Measurements from ENCODE around the gene TPGS1. TPM values are rescaled to one million over a fixed set of nuclear protein-coding genes. Genes with fewer than 3 reads are reported as not detected.

The TPGS1 gene
- 10 to 100 TPM; 20.1 to 20.7 TPM for total RNA-seq

- Mint-ChIP-seq H3K36me3 (ENCODE audit: low read depth) (peaks cover 10% of the 10 kb centered on the region), H3K27me3 (ENCODE audit: low read depth) (no peaks in the 10 kb centered on the region), H3K27ac (peak within 1 kb of the TSS; percentile 96), H3K4me1 (ENCODE audit: low read depth) (peaks cover 58% of the 10 kb centered on the region), H3K9me3 (ENCODE audit: insufficient read depth) (no peaks in the 10 kb centered on the region), H3K4me3 (peak within 1 kb of the TSS; percentile 79)
- POLR2A ChIA-PET = interaction anchor here (0.9 to 2.1 kb wide), 4 partner anchors 14 to 64 kb away, joined by 3 to 10 read pairs (median 4); partner anchors contain the start of genes BSG and CDC34
- DNase-seq (peak; percentile 90), ATAC-seq (peak; percentile 60)
- CTCF ChIA-PET = interaction anchor here (1.0 to 2.6 kb wide), 12 partner anchors 10 to 227 kb away, joined by 3 to 32 read pairs (median 4); partner anchors contain the start of genes CDC34 and MADCAM1
Measured at GRCh38 chr19:507286-508203, at the start of gene TPGS1. TSS of gene TPGS1 (plus strand) at chr19:507497. CDS start at chr19:507507, 10 bp downstream.

GRCh38 chr19:457636-458035 lies 49.7 kb upstream of the TPGS1 start:
- H3K36me3 Mint-ChIP-seq (ENCODE audit: low read depth) = no peaks in the 10 kb centered on the region
- ATAC-seq = no peak
- H3K4me1 Mint-ChIP-seq (ENCODE audit: low read depth) = peaks cover 7% of the 10 kb centered on the region
- CTCF ChIA-PET = no interaction called here
- no peak overlapping the region for H3K4me3 Mint-ChIP-seq
- H3K9me3 Mint-ChIP-seq (ENCODE audit: insufficient read depth) = no peaks in the 10 kb centered on the region
- peaks cover 17% of the 10 kb centered on the region for H3K27me3 Mint-ChIP-seq (ENCODE audit: low read depth)
- H3K27ac Mint-ChIP-seq = no peak overlapping the region
- no peak for DNase-seq
- POLR2A ChIA-PET = no interaction called here

GRCh38 chr19:458091-459042 lies 48.9 kb upstream of the TPGS1 start:
- POLR2A ChIA-PET = no interaction called here
- no peak for ATAC-seq

GRCh38 chr19:459724-460511 lies 47.4 kb upstream of the TPGS1 start:
- H3K4me1 Mint-ChIP-seq (ENCODE audit: low read depth) = peaks cover 7% of the 10 kb centered on the region
- H3K27me3 Mint-ChIP-seq (ENCODE audit: low read depth) = peaks cover 17% of the 10 kb centered on the region
- H3K9me3 Mint-ChIP-seq (ENCODE audit: insufficient read depth) = no peaks in the 10 kb centered on the region
- ATAC-seq (peak; percentile 28), DNase-seq (no peak)
- no peak overlapping the region for H3K4me3 Mint-ChIP-seq
- no peaks in the 10 kb centered on the region for H3K36me3 Mint-ChIP-seq (ENCODE audit: low read depth)
- ChIA-PET POLR2A (no interaction called here), CTCF (no interaction called here)
- H3K27ac Mint-ChIP-seq = no peak overlapping the region

More at GRCh38 chr19:458091-459042, 48.9 kb upstream of the TPGS1 start:
- CTCF ChIA-PET = no interaction called here
- peaks cover 17% of the 10 kb centered on the region for H3K27me3 Mint-ChIP-seq (ENCODE audit: low read depth)
- H3K36me3 Mint-ChIP-seq (ENCODE audit: low read depth) = no peaks in the 10 kb centered on the region
- no peak overlapping the region for H3K27ac Mint-ChIP-seq
- H3K4me3 Mint-ChIP-seq = no peak overlapping the region
- DNase-seq = no peak
- peaks cover 7% of the 10 kb centered on the region for H3K4me1 Mint-ChIP-seq (ENCODE audit: low read depth)
- no peaks in the 10 kb centered on the region for H3K9me3 Mint-ChIP-seq (ENCODE audit: insufficient read depth)

- H3K27ac Mint-ChIP-seq = no peak within 1 kb of the TSS
- DNase-seq (no peak), ATAC-seq (no peak)
- H3K4me3 Mint-ChIP-seq = no peak within 1 kb of the TSS
- no peaks in the 10 kb centered on the region for H3K36me3 Mint-ChIP-seq (ENCODE audit: low read depth)
- CTCF ChIA-PET = no interaction called here
- no peaks in the 10 kb centered on the region for H3K9me3 Mint-ChIP-seq (ENCODE audit: insufficient read depth)
- peaks cover 17% of the 10 kb centered on the region for H3K27me3 Mint-ChIP-seq (ENCODE audit: low read depth)
- H3K4me1 Mint-ChIP-seq (ENCODE audit: low read depth) = peaks cover 7% of the 10 kb centered on the region
- POLR2A ChIA-PET = no interaction called here
Measured at GRCh38 chr19:460877-461720, 46.2 kb upstream of the TPGS1 start, which contains the start of gene SHC2. TSS of gene SHC2 (minus strand) at chr19:461033. CDS start at chr19:460996, 37 bp downstream.

GRCh38 chr19:461721-462551 lies 45.4 kb upstream of the TPGS1 start:
- no peak overlapping the region for H3K4me3 Mint-ChIP-seq
- no peak for DNase-seq
- POLR2A ChIA-PET = no interaction called here
- H3K4me1 Mint-ChIP-seq (ENCODE audit: low read depth) = peaks cover 7% of the 10 kb centered on the region
- no peaks in the 10 kb centered on the region for H3K9me3 Mint-ChIP-seq (ENCODE audit: insufficient read depth)
- no peak for ATAC-seq
- peaks cover 17% of the 10 kb centered on the region for H3K27me3 Mint-ChIP-seq (ENCODE audit: low read depth)
- CTCF ChIA-PET = no interaction called here
- H3K27ac Mint-ChIP-seq = no peak overlapping the region
- no peaks in the 10 kb centered on the region for H3K36me3 Mint-ChIP-seq (ENCODE audit: low read depth)

DNA sequence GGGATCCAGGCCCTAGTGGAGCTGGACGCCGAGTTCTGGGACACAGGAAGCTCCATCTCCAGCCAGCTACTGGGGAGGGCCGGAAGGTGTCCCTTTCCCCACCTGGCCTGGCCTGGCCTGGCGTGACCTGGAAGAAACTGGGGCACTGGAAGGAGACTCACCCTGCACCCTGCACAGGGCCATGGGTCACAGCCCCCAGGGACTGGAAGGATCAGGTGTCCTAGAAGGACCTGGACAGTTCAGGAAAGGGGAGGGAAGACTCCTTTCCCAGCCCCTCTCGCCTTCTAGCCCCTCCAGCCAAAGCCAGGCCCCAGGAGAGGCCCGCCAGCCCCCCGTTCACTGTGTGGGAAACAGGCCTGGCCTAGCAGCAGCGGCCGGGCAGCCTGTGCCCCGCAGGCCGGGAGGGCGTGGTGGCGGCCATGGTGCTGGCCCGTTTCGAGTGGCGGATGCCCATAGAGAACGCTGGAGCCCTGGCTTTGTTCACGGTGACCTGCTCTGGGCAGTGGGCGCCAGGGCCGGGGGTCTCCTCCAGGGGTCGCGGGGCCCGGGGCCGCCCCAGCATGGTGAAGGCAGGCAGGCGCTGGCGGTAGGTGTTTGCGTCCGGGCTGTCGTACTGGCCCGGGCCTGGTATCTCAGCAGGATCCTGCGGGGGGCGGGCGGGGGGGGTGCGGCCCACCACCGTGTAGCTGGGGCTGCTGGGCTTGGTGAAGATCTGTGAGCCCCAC lies 43.7 kb upstream of the TPGS1 start:
- H3K27ac Mint-ChIP-seq = no peak overlapping the region
- no peaks in the 10 kb centered on the region for H3K36me3 Mint-ChIP-seq (ENCODE audit: low read depth)
- POLR2A ChIA-PET = no interaction called here
- peaks cover 17% of the 10 kb centered on the region for H3K27me3 Mint-ChIP-seq (ENCODE audit: low read depth)
- no peaks in the 10 kb centered on the region for H3K9me3 Mint-ChIP-seq (ENCODE audit: insufficient read depth)
- DNase-seq = no peak
- no peak for ATAC-seq
- H3K4me3 Mint-ChIP-seq = no peak overlapping the region
- CTCF ChIA-PET = no interaction called here
- H3K4me1 Mint-ChIP-seq (ENCODE audit: low read depth) = peaks cover 7% of the 10 kb centered on the region

DNA sequence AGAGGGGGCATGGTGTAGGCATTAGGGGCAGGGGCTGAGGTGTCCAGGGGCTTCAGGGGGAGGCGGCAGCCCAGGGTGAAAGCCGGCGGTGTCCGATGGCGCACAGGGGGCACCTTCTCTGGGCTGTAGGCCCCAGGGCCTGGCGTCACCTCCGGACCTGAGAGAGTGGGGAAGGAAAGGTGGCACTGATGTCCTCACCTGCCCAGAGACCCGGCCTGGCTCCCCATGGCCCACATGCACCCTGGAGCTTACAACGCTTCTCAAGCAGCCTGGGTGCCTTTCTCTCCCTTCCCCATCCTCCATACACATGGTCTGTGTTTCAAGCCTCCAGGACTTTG lies 43.1 kb upstream of the TPGS1 start:
- Mint-ChIP-seq H3K4me3 (no peak overlapping the region), H3K27ac (no peak overlapping the region), H3K27me3 (ENCODE audit: low read depth) (peaks cover 17% of the 10 kb centered on the region), H3K36me3 (ENCODE audit: low read depth) (no peaks in the 10 kb centered on the region), H3K4me1 (ENCODE audit: low read depth) (peaks cover 7% of the 10 kb centered on the region), H3K9me3 (ENCODE audit: insufficient read depth) (no peaks in the 10 kb centered on the region)
- ChIA-PET POLR2A (no interaction called here), CTCF (no interaction called here)
- ATAC-seq = no peak
- no peak for DNase-seq

GRCh38 chr19:465056-465816 lies 42.1 kb upstream of the TPGS1 start:
- CTCF ChIA-PET = no interaction called here
- Mint-ChIP-seq H3K9me3 (ENCODE audit: insufficient read depth) (no peaks in the 10 kb centered on the region), H3K27ac (no peak overlapping the region), H3K27me3 (ENCODE audit: low read depth) (peaks cover 10% of the 10 kb centered on the region), H3K4me1 (ENCODE audit: low read depth) (peaks cover 2% of the 10 kb centered on the region), H3K36me3 (ENCODE audit: low read depth) (no peaks in the 10 kb centered on the region), H3K4me3 (no peak overlapping the region)
- DNase-seq = no peak
- POLR2A ChIA-PET = no interaction called here
- ATAC-seq = no peak

Data from activated CD8-positive, alpha-beta T cell treated with anti-CD3 and anti-CD28 coated beads, Interleukin-2, amount 10 ng/mL, durations not matched to agents 7 days and 5 days (primary cell).